T47D (cell line): Measurements from ENCODE around the gene NOL9.

Experiments
- DNase-seq, 2 experiments: peaks; one replicate each; pipeline versions ENCODE4 v3.0.0 to v3.0.0-alpha.2; 2011 to 2012; ENCODE audit warnings: low read depth in 1 of 2, low spot score in 1 of 2
- JUND ChIP-seq: IDR thresholded peaks from 2 replicates; pipeline ENCODE4 v1.6.1; 2012; ENCODE audit warnings: low read depth
- in situ Hi-C: cut with HindIII; loops from 2 replicates; pipeline ENCODE4 v1.10.0; 2016; ENCODE audit warnings: low sequenced_read_pairs, low pct_unique_long_range_greater_than_20kb

The NOL9 gene

DNA sequence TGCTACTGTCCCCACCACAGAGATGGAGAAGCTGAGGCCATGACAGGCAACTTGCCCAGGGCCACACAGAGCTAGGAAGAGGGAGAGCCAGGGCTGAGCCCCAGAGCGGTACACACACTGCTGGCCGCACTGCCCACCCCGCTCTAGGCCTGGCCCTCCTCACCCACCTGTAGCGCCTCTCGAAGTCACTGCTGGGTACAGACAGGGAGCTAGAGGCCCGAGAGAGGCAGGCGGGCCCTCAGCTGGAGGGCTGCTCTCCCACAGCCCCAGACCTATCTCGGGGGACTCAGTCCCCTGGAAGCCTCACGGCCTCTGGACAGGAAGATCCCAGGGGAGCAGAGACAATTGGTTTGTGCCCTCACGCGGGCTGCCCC, 45.5 kb downstream of the NOL9 start:
- DNase-seq: no peak
- TF ChIP-seq JUND: no peak
- in situ Hi-C loops: no loop called here

DNA sequence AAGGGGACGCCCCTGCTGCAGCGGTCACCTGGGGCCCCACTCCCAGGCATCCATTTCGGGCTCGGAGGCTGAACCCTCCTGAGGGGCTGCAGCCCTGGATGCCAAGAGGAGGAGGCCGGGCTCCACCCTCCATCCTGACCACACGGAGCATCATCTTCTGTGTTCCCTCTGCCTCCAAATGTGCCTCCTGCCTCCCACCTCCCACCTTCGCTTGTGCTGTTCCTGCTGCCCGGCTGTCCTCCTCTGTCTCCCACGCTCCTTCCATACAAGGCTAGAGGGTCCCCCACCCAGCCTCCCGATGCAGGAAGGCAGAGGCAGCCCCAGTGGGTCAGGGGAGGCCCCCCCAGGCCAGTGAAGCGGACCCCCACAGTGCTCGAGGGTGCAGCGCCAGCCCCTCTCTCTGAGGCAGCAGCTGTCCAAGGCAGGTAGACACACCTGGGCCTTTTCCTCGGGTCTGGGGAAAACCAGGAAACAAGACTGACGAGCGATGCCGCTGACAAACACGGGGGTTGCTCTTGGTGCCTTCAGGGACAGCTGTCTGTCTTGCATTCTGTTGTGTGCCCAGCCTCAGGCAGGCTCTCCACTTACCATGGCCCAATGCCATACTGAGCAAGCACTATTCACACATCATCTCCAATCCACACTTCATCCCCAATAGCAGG, 46.0 kb downstream of the NOL9 start:
- no peak for DNase-seq
- TF ChIP-seq JUND: no peak
- in situ Hi-C loops: no loop called here

DNA sequence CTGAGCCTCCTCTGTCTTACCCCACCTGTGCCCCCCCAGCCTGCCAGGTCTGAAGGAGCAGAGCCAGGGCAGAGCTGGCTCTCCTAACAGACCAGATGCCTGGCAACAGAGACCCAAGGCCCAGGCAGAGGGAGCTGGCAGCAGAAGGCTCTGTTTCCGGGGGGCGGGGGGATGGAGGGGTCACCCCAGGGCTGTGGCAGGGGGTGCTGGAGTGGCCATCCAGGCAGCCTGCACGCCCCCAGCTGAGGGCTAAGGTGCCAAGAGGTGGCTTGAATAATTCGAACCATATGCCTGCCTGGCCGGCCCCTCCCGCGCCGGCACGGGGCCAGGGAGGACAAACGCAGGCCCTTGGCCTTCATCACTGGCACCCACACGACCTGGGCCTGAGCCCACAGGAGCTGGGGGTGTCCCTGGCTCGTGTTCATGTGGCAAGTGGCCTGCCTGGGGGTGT, 46.8 kb downstream of the NOL9 start:
- DNase-seq: no peak
- no peak for TF ChIP-seq JUND
- in situ Hi-C loops: no loop called here

DNA sequence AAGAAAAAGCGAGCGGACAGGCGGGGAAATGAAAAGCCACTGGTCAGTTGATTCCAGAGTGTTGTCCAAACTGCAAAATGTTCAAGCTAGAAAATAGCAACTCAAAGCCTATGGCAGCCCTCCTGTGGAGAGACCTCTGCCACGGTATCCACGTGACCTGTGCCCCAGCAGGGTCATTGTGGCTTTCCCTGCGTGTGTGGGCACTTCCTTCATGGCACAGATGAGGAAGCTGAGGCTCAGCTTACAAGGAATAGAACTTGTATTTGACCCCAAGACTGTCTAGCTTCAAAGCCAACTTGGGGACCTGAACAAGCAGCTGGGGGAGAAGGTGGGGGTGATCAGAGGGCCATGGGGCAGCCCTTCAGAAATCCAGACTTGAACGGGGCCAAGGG, 47.3 kb downstream of the NOL9 start:
- no peak for TF ChIP-seq JUND
- in situ Hi-C loops: no loop called here
- no peak for DNase-seq

DNA sequence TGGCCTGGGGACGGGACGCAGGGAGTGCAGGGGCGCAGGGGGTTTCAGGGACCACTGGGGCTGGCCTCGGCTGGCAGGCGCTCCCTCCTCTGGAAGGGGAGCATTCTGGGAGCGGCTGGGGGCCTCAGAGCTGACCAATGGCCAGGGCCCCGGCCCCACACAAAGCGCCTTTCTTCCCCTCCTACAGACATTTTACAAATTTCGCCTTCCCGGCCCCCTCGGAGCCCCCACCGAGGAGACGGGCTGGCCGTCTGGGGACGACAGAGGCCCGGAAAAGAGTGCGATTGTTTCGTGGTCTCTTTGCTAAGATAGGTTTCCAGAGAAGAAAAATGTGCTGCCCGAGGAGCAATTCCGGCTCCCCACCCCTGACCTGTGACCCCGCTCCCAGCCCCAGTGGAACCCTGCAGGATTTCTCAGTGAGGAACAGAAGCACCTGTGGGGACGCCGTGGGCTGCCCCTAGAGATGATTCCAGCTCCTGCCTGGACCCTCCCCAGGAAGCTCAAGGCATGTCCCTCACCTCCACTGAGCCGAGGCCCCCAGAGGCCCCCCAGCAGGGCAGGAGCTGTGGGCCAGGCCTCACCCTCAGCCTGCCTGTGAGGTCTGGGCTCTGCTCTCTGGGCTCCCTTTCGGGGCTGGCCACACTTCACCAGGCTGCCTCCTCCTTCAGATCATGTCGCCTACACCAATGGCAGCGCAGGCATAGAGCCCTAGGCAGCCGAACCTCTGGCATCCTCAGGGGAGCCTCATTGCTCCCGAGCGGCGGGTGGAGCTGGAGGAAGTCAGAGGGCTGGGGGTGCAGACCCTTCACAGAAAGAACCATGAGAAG, 47.9 kb downstream of the NOL9 start:
- TF ChIP-seq JUND: no peak
- in situ Hi-C loops: no loop called here
- DNase-seq: no peak

DNA sequence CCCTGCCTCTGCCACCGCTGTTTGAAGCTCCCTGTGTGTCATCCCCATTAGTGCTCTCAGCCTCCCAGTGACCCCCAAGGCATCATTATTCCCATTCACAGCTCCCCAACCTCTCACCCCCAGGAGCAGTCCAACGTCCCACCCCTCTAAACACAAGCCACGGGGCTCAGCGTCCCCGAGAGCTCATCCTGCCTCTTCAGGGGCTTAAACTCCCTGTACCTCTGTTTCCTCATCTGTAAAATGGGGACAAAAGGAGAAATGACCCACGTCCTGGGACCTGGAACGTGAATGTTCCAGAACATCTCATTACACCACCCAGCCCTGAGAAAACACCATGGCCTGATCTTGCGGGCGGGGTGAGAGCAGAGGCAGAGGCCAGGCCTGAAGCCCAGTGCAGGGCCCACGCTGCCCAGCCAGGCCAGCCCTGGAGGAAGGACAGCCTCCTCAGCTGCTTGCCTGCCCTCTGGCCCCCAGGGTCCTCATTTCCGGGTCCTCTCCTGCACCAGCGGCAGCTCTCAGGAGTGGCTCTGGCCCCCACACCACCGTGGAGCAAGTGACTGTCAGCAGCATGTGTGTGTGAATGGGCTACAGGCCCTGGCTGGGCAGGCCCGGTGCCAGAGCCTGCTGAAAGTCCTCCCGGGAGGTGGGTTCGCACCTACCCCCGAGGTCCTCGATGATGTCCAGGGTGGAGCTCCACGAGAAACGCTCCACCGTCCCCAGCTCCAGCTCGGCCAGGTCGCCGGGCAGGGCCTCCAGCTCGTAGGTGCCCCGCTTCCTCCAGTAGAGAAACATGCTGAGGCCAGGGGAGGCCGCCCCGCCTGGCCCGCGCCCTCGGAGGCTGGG, 48.7 kb downstream of the NOL9 start:
- in situ Hi-C loops: no loop called here
- DNase-seq: no peak

DNA sequence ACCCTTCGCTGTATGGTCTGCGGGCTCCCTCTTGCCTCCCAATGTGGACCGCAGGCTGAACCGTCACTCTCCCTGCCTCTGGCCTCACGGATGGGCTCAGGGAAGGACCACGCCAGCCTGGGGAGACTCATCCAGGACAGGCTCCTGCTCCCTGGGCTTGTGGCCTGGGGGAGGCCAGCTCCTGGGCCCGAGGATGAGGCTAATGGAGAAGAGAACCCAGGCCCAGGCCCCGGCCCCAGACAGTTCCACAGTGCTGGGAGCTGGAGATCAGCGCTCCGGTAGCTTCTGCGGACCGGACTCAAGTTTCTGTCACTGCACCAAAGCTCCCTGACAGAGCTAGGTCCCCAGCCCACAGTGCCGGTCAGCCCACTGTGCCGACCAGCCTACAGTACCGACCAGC, 49.4 kb downstream of the NOL9 start:
- in situ Hi-C loops: no loop called here

More for the DNA sequence above, 48.7 kb downstream of the NOL9 start:
- TF ChIP-seq JUND: no peak

DNA sequence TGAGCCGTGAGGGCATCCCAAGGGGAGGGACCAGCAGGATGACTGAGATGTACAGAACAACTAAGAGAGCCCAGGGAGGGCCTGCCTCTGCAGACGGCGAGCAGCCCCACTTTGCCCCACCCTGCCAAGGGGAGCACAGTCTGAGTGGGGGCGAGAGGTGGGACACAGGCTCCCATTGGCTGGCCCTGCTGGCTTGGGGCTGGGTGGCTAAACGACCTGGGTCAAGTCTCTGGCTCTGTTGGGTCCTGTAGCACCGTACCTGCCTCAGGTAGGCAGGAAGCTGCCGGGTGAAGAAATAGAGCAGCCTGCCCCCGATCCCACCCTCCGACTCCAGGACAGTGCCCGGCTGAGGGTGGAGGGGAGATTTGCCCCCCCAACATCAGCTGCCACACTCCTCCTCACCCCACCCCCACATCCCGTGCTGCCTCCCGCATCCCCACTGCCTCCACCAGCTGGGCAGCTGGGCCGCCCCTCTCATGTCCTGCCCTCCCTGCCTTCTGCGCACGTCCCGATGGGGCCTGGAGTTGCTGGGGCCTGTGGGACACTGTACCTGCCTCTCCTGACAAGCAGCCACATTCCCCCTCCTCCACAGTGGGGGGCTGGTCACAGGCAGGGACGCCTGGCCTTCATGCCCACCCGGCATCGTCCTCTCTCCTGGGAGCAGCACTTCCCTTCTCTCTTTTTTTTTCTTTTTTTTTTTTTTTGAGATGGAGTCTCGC, 50.3 kb downstream of the NOL9 start:
- DNase-seq: no peak
- no peak for TF ChIP-seq JUND
- in situ Hi-C loops: no loop called here

More for the DNA sequence above, 49.4 kb downstream of the NOL9 start:
- no peak for DNase-seq
- no peak for TF ChIP-seq JUND

DNA sequence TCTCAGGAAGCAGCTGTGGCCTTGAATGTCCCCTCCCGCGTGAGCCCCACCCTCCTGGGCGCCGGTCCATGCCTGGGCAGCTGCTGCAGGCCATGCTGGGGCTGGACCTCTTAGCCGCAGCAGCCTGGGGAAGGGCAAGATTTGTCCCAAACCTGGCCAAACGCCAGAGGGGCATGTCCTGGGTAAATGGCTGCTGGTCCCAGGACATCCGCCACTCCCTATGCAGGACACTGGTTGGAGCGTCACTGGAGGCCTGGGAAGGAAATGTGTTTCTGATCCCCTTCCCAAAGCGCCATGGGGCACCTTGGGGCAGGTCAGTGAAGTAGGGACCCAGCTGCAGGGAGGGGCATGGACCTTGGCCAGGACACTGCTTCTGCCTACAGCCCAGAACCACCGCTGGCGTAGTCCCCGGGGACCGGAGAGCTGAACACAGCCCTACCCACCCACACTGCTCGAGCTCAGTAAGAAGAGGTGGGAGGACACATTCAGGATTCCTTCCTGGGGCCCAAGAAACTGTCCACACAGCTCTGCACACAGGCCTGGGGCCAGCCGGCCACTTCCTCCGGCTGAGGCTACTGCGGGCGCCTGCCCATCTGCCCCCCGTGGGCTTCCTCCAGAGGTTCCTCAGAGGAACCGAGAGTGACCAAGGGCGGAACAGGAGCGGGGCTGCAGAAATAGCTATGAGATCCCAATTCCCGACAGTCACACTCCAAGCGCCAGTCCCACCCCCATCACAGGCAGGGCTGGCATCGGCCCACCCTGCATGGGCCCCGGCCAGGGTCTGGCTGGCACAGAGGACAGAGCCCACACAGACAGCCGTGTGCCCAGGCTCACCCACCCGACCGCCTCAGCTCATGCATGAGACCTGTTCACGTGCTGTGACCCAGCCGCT, 52.1 kb downstream of the NOL9 start:
- no peak for DNase-seq
- in situ Hi-C loops: no loop called here
- no peak for TF ChIP-seq JUND

DNA sequence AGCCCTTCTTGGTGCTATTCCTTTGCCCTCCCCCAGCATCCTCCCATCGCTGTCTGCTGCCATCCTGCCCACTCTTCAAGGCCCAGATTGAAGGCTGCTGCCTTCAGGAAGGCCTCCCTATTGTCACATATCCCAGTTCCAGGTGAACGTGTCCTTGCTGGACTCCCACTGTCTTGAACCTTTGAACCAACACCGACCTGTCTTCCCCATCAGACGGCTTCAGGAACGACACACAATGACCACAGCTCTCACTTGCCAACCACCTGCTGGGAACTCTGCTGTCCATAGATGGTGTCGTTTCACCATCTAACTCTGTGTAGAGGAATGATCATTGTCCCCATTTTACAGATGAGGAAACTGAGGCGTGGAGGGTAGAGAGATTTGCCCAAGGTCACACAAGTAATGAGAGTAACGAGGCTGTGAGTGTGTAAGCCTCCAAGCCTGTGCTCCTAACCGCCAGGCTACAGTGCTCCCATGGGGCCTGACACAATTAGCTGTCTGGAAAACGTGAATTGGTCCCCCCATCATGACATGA, 53.0 kb downstream of the NOL9 start:
- no peak for DNase-seq
- in situ Hi-C loops: no loop called here
- no peak for TF ChIP-seq JUND
